Liver (tissue), 9 donors: ENCODE data around the gene PRR11. TPM values are rescaled to one million over a fixed set of nuclear protein-coding genes. Genes with fewer than 3 reads are reported as not detected.

Experiments used
- DNase-seq: peaks from one replicate; pipeline ENCODE4 v3.0.0-alpha.2; 2017; ENCODE audit warnings: low spot score
- H3K27ac ChIP-seq, 2 donors: one replicate each; pipeline ENCODE4 v1.7.0; 2013; ENCODE audit warnings: inconsistent platforms in 2 of 2, low read length in 2 of 2, control low read depth in 1 of 2, low read depth in 1 of 2, mild to moderate bottlenecking in 1 of 2
- H3K27me3 ChIP-seq, 4 donors: one replicate each; pipeline versions ENCODE4 v1.6.1 to v1.7.0; 2013; ENCODE audit warnings: low read length in 3 of 4, inconsistent platforms in 1 of 4, mild to moderate bottlenecking in 1 of 4, moderate library complexity in 1 of 4; ENCODE audit not compliant: control insufficient read depth in 4 of 4, insufficient read depth in 4 of 4
- H3K36me3 ChIP-seq, 4 donors: one replicate each; pipeline versions ENCODE4 v1.6.1 to v1.7.0; 2013; ENCODE audit warnings: low read length in 3 of 4, mild to moderate bottlenecking in 3 of 4, low read depth in 1 of 4, moderate library complexity in 1 of 4; ENCODE audit not compliant: control insufficient read depth in 4 of 4, insufficient read depth in 3 of 4
- H3K4me1 ChIP-seq, 4 donors: one replicate each; pipeline versions ENCODE4 v1.6.1 to v1.7.0; 2013; ENCODE audit warnings: low read length in 3 of 4, mild to moderate bottlenecking in 3 of 4, moderate library complexity in 1 of 4; ENCODE audit not compliant: control insufficient read depth in 4 of 4, insufficient read depth in 4 of 4
- H3K4me3 ChIP-seq, 3 donors: one replicate each; pipeline versions ENCODE4 v1.6.1 to v1.7.0; 2013; ENCODE audit warnings: low read length in 3 of 3, control low read depth in 1 of 3, low read depth in 1 of 3, mild to moderate bottlenecking in 1 of 3
- H3K9ac ChIP-seq, 2 donors: one replicate each; pipeline ENCODE4 v1.7.0; 2013; ENCODE audit warnings: low read length in 2 of 2, mild to moderate bottlenecking in 2 of 2, moderate library complexity in 2 of 2, control low read depth in 1 of 2, low read depth in 1 of 2
- H3K9me3 ChIP-seq, 4 donors: one replicate each; pipeline versions ENCODE4 v1.6.1 to v1.7.0; 2013; ENCODE audit warnings: low read length in 3 of 4; ENCODE audit not compliant: control insufficient read depth in 4 of 4
- FOXA1 ChIP-seq: IDR thresholded peaks from 2 replicates; pipeline ENCODE4 v1.6.1; 2016; ENCODE audit warnings: antibody characterized with exemption
- FOXA2 ChIP-seq: IDR thresholded peaks from 2 replicates; pipeline ENCODE4 v1.6.1; 2016; ENCODE audit warnings: antibody characterized with exemption
- HNF4G ChIP-seq: IDR thresholded peaks from 2 replicates; pipeline ENCODE4 v1.6.1; 2016; ENCODE audit warnings: antibody characterized with exemption
- JUND ChIP-seq, 2 donors: IDR thresholded peaks; 2 replicates each; pipeline ENCODE4 v1.6.1; 2016; ENCODE audit warnings: antibody characterized with exemption in 2 of 2
- NR2F2 ChIP-seq: IDR thresholded peaks from 2 replicates; pipeline ENCODE4 v1.6.1; 2016; ENCODE audit warnings: antibody characterized with exemption
- RAD21 ChIP-seq, 2 donors: IDR thresholded peaks; 2 replicates each; pipeline ENCODE4 v1.6.1; 2016; ENCODE audit warnings: antibody characterized with exemption in 2 of 2, mild to moderate bottlenecking in 2 of 2
- RXRA ChIP-seq, 2 donors: IDR thresholded peaks; 2 replicates each; pipeline ENCODE4 v1.6.1; 2017 to 2018; ENCODE audit warnings: antibody characterized with exemption in 2 of 2, mild to moderate bottlenecking in 1 of 2
- SP1 ChIP-seq: IDR thresholded peaks from 2 replicates; pipeline ENCODE4 v1.6.1; 2018; ENCODE audit warnings: antibody characterized with exemption, mild to moderate bottlenecking
- TAF1 ChIP-seq: conservative IDR thresholded peaks from 2 replicates; pipeline ENCODE4 v1.6.1; 2016; ENCODE audit warnings: antibody characterized with exemption, mild to moderate bottlenecking
- YY1 ChIP-seq: IDR thresholded peaks from 2 replicates; pipeline ENCODE4 v1.6.1; 2016; ENCODE audit warnings: antibody characterized with exemption, mild to moderate bottlenecking
- ZBTB33 ChIP-seq: IDR thresholded peaks from 2 replicates; pipeline ENCODE4 v1.6.1; 2016; ENCODE audit warnings: antibody characterized with exemption
- WGBS: extraction: QIAGEN DNeasy Blood & Tissue Kit; methylation state at CpG from one replicate; pipeline ENCODE4 v1.1.7; 2013; 5-methylcytosine and 5-hydroxymethylcytosine counted together
- polyA plus RNA-seq, 2 donors: library from polyadenylated mRNA; stranded (reverse) in 1 of 2; unstranded in 1 of 2; fragments of 200-250 nt in 1 of 2; fragments of >200 nt in 1 of 2; fragmentation: Nextera tagmentation in 1 of 2; extraction: Ambion mirVana in 1 of 2; gene quantifications; one replicate each; pipeline versions ENCODE4 v1.2.1 to v1.2.3, GENCODE V29; 2013 to 2015
- total RNA-seq, 2 donors: library from RNA; depleted of rRNA; stranded (reverse); fragments of >200 nt; gene quantifications; one replicate each; pipeline ENCODE4 v1.2.3, GENCODE V29; 2014
- TF ChIP-seq, protein P1 (sequence below): IDR thresholded peaks from 2 replicates; pipeline ENCODE4 v1.6.1; 2016; ENCODE audit warnings: antibody characterized with exemption, mild to moderate bottlenecking
- TF ChIP-seq, protein P2 (sequence below): IDR thresholded peaks from 2 replicates; pipeline ENCODE4 v1.6.1; 2016; ENCODE audit warnings: antibody characterized with exemption
- TF ChIP-seq, protein P3 (sequence below): IDR thresholded peaks from 2 replicates; pipeline ENCODE4 v1.6.1; 2016; ENCODE audit warnings: antibody characterized with exemption
- TF ChIP-seq, protein P4 (sequence below): fragments of 150-350 bp; IDR thresholded peaks from 2 replicates; pipeline ENCODE4 v1.5.1; 2017; ENCODE audit warnings: improper control_type of control experiment, low read depth, low read length; ENCODE audit not compliant: missing input control
- donor health status: healthy.
- donor health status: healthy.
- donor health status: healthy.
- donor health status: healthy.
- donor health status: healthy.

The PRR11 gene
- total and polyA plus RNA-seq, 4 donors, result 0.17 to 17.7 (median 0.95) TPM

- Histone ChIP-seq H3K27me3 (no peaks in the 10 kb centered on the region), H3K4me3 (peak overlapping the region; percentile 79 to 87 (median 86)), H3K36me3 (peaks cover 0 to 4% (median under 1%) of the 10 kb centered on the region in 4 donors), H3K9me3 (no peaks in the 10 kb centered on the region), H3K9ac (peak overlapping the region; percentile 65 to 72), H3K27ac (peak overlapping the region; percentile 68 to 90), H3K4me1 (peaks cover 0 to 16% (median 12%) of the 10 kb centered on the region in 4 donors)
- DNase-seq, result peak; percentile 46
- TF ChIP-seq RAD21 (IDR thresholded peaks at IDR 0.05) (no peak), FOXA2 (no peak), SP1 (no peak), ZBTB33 (no peak), TAF1 (no peak), NR2F2 (no peak), HNF4G (no peak), FOXA1 (no peak), RXRA (IDR thresholded peaks at IDR 0.05) (no peak)
- TF ChIP-seq, protein P1, sequence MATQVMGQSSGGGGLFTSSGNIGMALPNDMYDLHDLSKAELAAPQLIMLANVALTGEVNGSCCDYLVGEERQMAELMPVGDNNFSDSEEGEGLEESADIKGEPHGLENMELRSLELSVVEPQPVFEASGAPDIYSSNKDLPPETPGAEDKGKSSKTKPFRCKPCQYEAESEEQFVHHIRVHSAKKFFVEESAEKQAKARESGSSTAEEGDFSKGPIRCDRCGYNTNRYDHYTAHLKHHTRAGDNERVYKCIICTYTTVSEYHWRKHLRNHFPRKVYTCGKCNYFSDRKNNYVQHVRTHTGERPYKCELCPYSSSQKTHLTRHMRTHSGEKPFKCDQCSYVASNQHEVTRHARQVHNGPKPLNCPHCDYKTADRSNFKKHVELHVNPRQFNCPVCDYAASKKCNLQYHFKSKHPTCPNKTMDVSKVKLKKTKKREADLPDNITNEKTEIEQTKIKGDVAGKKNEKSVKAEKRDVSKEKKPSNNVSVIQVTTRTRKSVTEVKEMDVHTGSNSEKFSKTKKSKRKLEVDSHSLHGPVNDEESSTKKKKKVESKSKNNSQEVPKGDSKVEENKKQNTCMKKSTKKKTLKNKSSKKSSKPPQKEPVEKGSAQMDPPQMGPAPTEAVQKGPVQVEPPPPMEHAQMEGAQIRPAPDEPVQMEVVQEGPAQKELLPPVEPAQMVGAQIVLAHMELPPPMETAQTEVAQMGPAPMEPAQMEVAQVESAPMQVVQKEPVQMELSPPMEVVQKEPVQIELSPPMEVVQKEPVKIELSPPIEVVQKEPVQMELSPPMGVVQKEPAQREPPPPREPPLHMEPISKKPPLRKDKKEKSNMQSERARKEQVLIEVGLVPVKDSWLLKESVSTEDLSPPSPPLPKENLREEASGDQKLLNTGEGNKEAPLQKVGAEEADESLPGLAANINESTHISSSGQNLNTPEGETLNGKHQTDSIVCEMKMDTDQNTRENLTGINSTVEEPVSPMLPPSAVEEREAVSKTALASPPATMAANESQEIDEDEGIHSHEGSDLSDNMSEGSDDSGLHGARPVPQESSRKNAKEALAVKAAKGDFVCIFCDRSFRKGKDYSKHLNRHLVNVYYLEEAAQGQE, result no peak
- TF ChIP-seq, protein P2, sequence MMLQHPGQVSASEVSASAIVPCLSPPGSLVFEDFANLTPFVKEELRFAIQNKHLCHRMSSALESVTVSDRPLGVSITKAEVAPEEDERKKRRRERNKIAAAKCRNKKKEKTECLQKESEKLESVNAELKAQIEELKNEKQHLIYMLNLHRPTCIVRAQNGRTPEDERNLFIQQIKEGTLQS, result no peak
- WGBS, result under 1% methylated on average over 18 of the region's 18 CpGs
These were observed 49.6 kb upstream of the PRR11 start for GRCh38 chr17:59105852-59106462.

DNA sequence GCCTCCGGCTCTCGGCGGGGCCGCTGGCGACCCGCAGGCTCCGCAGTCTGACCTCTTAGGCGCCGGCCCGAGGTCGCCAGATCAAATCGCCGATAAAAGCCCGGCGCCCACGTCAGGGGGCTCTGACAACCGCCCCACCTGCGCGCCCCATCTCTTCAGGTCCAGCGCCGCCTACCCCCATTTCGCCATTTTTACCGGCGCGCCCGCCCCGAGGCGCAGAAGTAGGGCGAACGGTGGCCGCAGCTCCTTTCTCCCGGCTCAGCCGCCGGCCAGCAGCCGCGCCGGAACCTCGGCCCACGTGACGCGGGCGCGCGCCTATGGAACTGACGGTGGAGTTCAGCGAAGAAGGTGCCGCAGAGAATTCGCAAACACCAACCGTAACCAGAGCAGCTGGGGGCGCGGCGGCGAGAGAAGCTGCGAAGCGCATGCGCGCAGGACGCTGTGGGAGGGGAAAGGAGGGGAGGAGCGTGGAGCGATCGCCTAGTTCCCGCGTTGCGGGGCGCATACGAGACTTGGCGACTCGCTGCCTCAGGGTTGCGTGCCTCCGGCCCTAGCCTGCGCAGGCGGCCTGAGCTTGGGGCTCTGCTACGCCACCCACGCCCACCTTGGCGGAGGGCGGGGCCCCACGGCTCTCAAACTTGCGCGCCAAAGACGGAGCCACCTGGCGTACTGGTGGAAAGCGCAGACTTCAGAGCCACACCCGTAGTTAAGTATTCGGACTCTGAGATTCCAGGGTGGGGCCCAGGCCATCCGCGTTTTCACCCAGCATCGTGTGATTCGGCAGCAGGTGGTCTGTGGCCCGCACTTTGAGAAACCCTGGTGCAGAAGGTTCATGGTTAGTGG lies 48.9 kb upstream of the PRR11 start, which contains the start of gene TRIM37:
TRIM37 (minus strand) TSS at position 418 of the 843 bp plus-strand sequence. CDS start 419 bp downstream, outside the sequence.
- peaks cover 0 to 4% (median under 1%) of the 10 kb centered on the region in 4 donors for H3K36me3 ChIP-seq
- no peaks in the 10 kb centered on the region for H3K9me3 ChIP-seq
- WGBS, result under 1% methylated on average over 89 of the region's 89 CpGs
- peaks cover 0 to 16% (median 12%) of the 10 kb centered on the region in 4 donors for H3K4me1 ChIP-seq
- DNase-seq, result peak; percentile 95
- H3K27ac ChIP-seq, result peak within 1 kb of the TSS; percentile 68 to 90
- H3K27me3 ChIP-seq, result no peaks in the 10 kb centered on the region
- peak within 1 kb of the TSS; percentile 65 to 72 for H3K9ac ChIP-seq
- peak within 1 kb of the TSS; percentile 79 to 87 (median 86) for H3K4me3 ChIP-seq
- TF ChIP-seq, protein P3, sequence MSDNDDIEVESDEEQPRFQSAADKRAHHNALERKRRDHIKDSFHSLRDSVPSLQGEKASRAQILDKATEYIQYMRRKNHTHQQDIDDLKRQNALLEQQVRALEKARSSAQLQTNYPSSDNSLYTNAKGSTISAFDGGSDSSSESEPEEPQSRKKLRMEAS, result peak; percentile 82
- no peak for TF ChIP-seq NR2F2
- TF ChIP-seq RXRA (IDR thresholded peaks at IDR 0.05), result peak in 1 of 2 donors; percentile 39
- TF ChIP-seq ZBTB33, result peak; percentile 99
- no peak for TF ChIP-seq FOXA1
- peak; percentile 62 for TF ChIP-seq SP1
- TF ChIP-seq, protein P1, result peak; percentile 44
- no peak for TF ChIP-seq HNF4G
- TF ChIP-seq YY1, result peak; percentile 87
- TF ChIP-seq RAD21 (IDR thresholded peaks at IDR 0.05), result peak in 1 of 2 donors; percentile 11
- TF ChIP-seq, protein P4, sequence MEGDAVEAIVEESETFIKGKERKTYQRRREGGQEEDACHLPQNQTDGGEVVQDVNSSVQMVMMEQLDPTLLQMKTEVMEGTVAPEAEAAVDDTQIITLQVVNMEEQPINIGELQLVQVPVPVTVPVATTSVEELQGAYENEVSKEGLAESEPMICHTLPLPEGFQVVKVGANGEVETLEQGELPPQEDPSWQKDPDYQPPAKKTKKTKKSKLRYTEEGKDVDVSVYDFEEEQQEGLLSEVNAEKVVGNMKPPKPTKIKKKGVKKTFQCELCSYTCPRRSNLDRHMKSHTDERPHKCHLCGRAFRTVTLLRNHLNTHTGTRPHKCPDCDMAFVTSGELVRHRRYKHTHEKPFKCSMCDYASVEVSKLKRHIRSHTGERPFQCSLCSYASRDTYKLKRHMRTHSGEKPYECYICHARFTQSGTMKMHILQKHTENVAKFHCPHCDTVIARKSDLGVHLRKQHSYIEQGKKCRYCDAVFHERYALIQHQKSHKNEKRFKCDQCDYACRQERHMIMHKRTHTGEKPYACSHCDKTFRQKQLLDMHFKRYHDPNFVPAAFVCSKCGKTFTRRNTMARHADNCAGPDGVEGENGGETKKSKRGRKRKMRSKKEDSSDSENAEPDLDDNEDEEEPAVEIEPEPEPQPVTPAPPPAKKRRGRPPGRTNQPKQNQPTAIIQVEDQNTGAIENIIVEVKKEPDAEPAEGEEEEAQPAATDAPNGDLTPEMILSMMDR, result peak; percentile 9
- TF ChIP-seq JUND (IDR thresholded peaks at IDR 0.05), result peak in 1 of 2 donors; percentile 42
- TF ChIP-seq FOXA2, result no peak
